Stomach (tissue), 9 donors: Measurements from ENCODE around the gene SLC35F3. TPM values are rescaled to one million over a fixed set of nuclear protein-coding genes. Genes with fewer than 3 reads are reported as not detected.
A peak's percentile ranks its signal among the peaks of the same experiment; 100 is the strongest.
"Not testable (repeated sequence)": the region's sequence is repeated elsewhere in the genome, so short reads cannot be mapped to it uniquely, and the experiment has no call there.

Experiments
- DNase-seq, 2 donors: peaks; one replicate each; pipeline versions ENCODE4 v3.0.0 to v3.0.0-alpha.2; 2013 to 2019
- H3K27ac ChIP-seq, 5 donors: fragments of 200-600 bp in 4 of 5; sonication (generic) in 4 of 5; one replicate each; pipeline ENCODE4 v1.5.1; 2013 to 2019; ENCODE audit warnings: mild to moderate bottlenecking in 1 of 5, moderate library complexity in 1 of 5
- H3K27me3 ChIP-seq, 3 donors: fragments of 200-600 bp; sonication (generic); one replicate each; pipeline ENCODE4 v1.5.1; 2017 to 2019; ENCODE audit warnings: mixed run types in 1 of 3
- H3K36me3 ChIP-seq, 4 donors: fragments of 200-600 bp; sonication (generic); 1 replicate in 3 of 4; 2 replicates in 1 of 4; pipeline ENCODE4 v1.5.1; 2016 to 2019
- H3K4me1 ChIP-seq, 4 donors: fragments of 200-600 bp; sonication (generic); one replicate each; pipeline ENCODE4 v1.5.1; 2016 to 2019
- H3K4me3 ChIP-seq, 4 donors: fragments of 200-600 bp; sonication (generic) in 3 of 4; one replicate each; pipeline ENCODE4 v1.5.1; 2016 to 2019; ENCODE audit warnings: mild to moderate bottlenecking in 1 of 4
- H3K9me3 ChIP-seq, 4 donors: fragments of 200-600 bp; sonication (generic); one replicate each; pipeline ENCODE4 v1.5.1; 2016 to 2019
- EP300 ChIP-seq: sonication (generic); formaldehyde crosslinking; IDR thresholded peaks from one replicate; pipeline ENCODE4 v1.6.1; 2017; ENCODE audit warnings: antibody characterized with exemption
- POLR2A ChIP-seq, 4 donors: fragments of 450-650 bp; IDR thresholded peaks; one replicate each; pipeline ENCODE4 v1.6.1; 2016; ENCODE audit warnings: antibody characterized with exemption in 4 of 4, control low read depth in 2 of 4, mild to moderate bottlenecking in 1 of 4, moderate library complexity in 1 of 4
- POLR2AphosphoS5 ChIP-seq, 3 donors: sonication (generic); formaldehyde crosslinking; IDR thresholded peaks; one replicate each; pipeline ENCODE4 v1.6.1; 2016; ENCODE audit warnings: antibody characterized with exemption in 3 of 3
- WGBS, 5 donors: extraction: QIAGEN DNeasy Blood & Tissue Kit in 3 of 5; methylation state at CpG; one replicate each; pipeline versions ENCODE4 v1.1.5 to v1.1.7; 2013 to 2018; 5-methylcytosine and 5-hydroxymethylcytosine counted together
- intact Hi-C: fragments of 100-400 bp; cut with DNase I; formaldehyde crosslinking; loops from one replicate; pipeline ENCODE4 v1.15.1; 2023; ENCODE audit warnings: low total_unique reads
- polyA plus RNA-seq, 3 donors: library from polyadenylated mRNA; stranded (reverse); fragments of 200-250 nt; gene quantifications; one replicate each; pipeline ENCODE4 v1.2.3, GENCODE V29; 2013
- total RNA-seq, 5 donors: library from RNA; depleted of rRNA; stranded (reverse); fragments of >200 nt; gene quantifications; one replicate each; pipeline versions ENCODE4 v1.1.0 to v1.2.3, GENCODE V29; 2014 to 2016
- TF ChIP-seq, protein P1 (sequence below), 7 experiments: fragments of 450-650 bp in 4 of 7; fragments of 200-600 bp in 3 of 7; sonication (generic) in 3 of 7; IDR thresholded peaks; one replicate each; pipeline ENCODE4 v1.5.1; 2016 to 2019; ENCODE audit warnings: antibody characterized with exemption in 7 of 7, control low read depth in 2 of 7, mild to moderate bottlenecking in 1 of 7
- donor health status: healthy with polysubstance abuse.
- donor health status: Bipolar disorder and iron deficiency.
- donor health status: healthy.

Gene SLC35F3
- total and polyA plus RNA-seq, 8 donors: under 0.01 to 1.5 (median 0.59) TPM; not detected in 2

- Histone ChIP-seq H3K4me1 (no peaks in the 10 kb centered on the region), H3K4me3 (no peak overlapping the region), H3K36me3 (no peaks in the 10 kb centered on the region), H3K27me3 (no peaks in the 10 kb centered on the region), H3K27ac (no peak overlapping the region), H3K9me3 (peaks cover 0 to 3% (median 0%) of the 10 kb centered on the region in 4 donors)
- WGBS, 5 donors: 32 to 59% (median 38%) methylated on average over 4 of the region's 4 CpGs
- intact Hi-C loops: no loop called here
- DNase-seq: no peak
- TF ChIP-seq POLR2AphosphoS5 (IDR thresholded peaks at IDR 0.05) (no peak), POLR2A (IDR thresholded peaks at IDR 0.05) (no peak), EP300 (no peak)
- TF ChIP-seq, protein P1, sequence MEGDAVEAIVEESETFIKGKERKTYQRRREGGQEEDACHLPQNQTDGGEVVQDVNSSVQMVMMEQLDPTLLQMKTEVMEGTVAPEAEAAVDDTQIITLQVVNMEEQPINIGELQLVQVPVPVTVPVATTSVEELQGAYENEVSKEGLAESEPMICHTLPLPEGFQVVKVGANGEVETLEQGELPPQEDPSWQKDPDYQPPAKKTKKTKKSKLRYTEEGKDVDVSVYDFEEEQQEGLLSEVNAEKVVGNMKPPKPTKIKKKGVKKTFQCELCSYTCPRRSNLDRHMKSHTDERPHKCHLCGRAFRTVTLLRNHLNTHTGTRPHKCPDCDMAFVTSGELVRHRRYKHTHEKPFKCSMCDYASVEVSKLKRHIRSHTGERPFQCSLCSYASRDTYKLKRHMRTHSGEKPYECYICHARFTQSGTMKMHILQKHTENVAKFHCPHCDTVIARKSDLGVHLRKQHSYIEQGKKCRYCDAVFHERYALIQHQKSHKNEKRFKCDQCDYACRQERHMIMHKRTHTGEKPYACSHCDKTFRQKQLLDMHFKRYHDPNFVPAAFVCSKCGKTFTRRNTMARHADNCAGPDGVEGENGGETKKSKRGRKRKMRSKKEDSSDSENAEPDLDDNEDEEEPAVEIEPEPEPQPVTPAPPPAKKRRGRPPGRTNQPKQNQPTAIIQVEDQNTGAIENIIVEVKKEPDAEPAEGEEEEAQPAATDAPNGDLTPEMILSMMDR (IDR thresholded peaks at IDR 0.05): no peak
Observed at GRCh38 chr1:234348964-234349363, 444.5 kb downstream of the SLC35F3 start.

DNA sequence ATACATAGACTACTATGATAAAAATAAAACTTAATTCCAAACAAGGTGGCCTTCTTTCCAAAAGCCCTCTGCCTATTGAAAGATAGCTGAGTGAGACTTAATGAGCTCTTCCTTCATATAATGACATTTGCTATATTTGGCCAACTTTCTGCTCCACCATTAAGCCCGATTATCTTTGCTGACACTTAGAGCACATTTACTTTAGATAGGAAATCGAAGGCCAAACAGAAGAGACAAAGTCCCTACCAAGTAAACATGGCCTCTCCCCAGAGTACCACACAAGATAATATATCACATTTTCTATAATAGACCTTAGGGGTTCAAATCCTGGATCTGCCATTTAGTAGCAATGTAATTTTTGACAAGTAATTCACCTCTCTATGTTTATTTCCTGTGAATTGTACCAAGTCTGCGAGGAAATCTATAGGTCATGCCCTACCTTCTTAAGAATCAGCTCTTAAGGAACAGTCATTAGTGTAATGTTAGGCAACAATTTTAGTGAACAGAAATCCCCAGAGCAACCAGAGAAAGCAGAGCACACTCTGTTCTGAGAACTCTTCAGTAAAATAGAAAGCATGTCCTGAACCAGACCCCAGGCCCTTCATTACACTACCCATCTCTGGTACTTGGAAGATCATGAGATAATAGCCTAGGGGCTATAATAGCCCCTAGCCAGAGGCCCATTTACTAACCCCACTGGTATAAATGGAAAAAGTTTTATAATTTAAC lies 451.5 kb downstream of the SLC35F3 start:
- H3K36me3 ChIP-seq: no peaks in the 10 kb centered on the region
- intact Hi-C loops: no loop called here
- 36 to 43% (median 38%) methylated on average over 3 of the region's 3 CpGs for WGBS, 5 donors
- peaks cover 0 to 3% (median 0%) of the 10 kb centered on the region in 4 donors for H3K9me3 ChIP-seq
- TF ChIP-seq, protein P1 (IDR thresholded peaks at IDR 0.05): no peak
- TF ChIP-seq POLR2A (IDR thresholded peaks at IDR 0.05) (no peak), EP300 (no peak), POLR2AphosphoS5 (IDR thresholded peaks at IDR 0.05) (no peak)
- peaks cover 0 to 5% (median 0%) of the 10 kb centered on the region in 3 donors for H3K27me3 ChIP-seq
- no peak for DNase-seq
- H3K4me1 ChIP-seq: no peaks in the 10 kb centered on the region
- no peak overlapping the region for H3K27ac ChIP-seq
- peak overlapping the region in 1 of 4 donors; percentile 40 for H3K4me3 ChIP-seq

DNA sequence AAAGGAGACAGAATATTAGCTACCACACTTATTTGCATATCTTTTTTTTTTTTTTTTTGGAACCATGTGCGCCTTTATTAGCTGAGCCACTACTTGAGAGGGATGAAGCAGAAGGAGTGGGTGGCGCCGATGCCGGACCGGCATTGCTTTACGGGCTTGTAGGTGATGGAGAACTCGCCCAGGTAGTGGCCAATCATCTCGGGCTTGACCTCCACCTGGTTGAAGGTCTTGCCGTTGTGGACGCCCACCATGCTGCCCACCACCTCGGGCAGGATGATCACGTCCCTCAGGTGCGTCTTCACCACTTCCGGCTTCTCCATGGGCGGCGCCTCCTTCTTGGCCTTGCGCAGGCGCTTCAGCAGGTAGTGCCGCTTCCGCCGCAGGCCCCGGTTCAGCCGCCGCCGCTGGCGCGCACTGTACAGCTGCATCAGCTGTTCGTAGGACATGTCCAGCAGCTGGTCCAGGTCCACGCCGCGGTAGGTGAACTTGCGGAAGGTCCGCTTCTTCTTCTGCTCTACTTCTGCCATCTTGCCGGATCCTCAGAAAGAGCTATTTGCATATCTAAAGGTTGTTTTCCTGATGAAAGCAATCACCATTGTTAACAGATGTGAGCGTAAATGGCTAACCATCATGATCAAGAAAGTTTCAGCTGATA lies 452.3 kb downstream of the SLC35F3 start:
- H3K27me3 ChIP-seq, H3K4me1 ChIP-seq, H3K36me3 ChIP-seq, intact Hi-C loops, H3K9me3 ChIP-seq: not testable (repeated sequence)
- peak overlapping the region; percentile 23 to 40 (median 38) for H3K4me3 ChIP-seq
- 46 to 66% (median 48%) methylated on average over 24 to 35 of the region's 35 CpGs for WGBS, 5 donors
- H3K27ac ChIP-seq: peak overlapping the region in 3 of 5 donors; percentile 11 to 48 (median 21)
- peak in 1 of 3 donors; percentile 62 for TF ChIP-seq POLR2AphosphoS5 (IDR thresholded peaks at IDR 0.05)
- peak in 1 of 4 donors; percentile 26 for TF ChIP-seq POLR2A (IDR thresholded peaks at IDR 0.05)
- DNase-seq: peak; percentile 44 to 70

DNA sequence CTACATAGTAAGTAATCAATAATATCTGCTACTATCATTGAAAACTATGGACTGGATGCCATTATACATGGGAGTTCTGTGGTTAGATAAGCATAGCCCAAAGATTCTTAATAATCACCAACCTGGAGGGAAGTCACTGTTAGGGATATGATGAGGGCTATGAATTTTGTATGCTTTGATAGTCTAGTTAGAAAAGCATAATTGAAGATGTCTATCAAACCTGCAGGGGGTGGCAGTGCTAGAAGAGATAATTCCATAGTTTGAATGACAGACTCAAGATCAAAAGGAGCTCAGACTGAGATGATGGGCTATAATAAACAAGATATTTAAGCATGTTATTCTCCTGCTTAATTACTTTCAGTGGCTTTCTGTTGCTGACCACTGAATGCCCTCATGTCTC lies 453.4 kb downstream of the SLC35F3 start:
- intact Hi-C loops: no loop called here
- no peak overlapping the region for H3K27ac ChIP-seq
- no peak for DNase-seq
- peaks cover 0 to 2% (median 0%) of the 10 kb centered on the region in 4 donors for H3K9me3 ChIP-seq
- no peaks in the 10 kb centered on the region for H3K4me1 ChIP-seq
- TF ChIP-seq EP300: no peak
- no peak for TF ChIP-seq POLR2A (IDR thresholded peaks at IDR 0.05)
- TF ChIP-seq POLR2AphosphoS5 (IDR thresholded peaks at IDR 0.05): no peak
- TF ChIP-seq, protein P1 (IDR thresholded peaks at IDR 0.05): no peak
- H3K4me3 ChIP-seq: no peak overlapping the region
- H3K27me3 ChIP-seq: peaks cover 0 to 5% (median 0%) of the 10 kb centered on the region in 3 donors
- no peaks in the 10 kb centered on the region for H3K36me3 ChIP-seq
